BLaER1 treated with 17β-estradiol and CSF1 and Interleukin-3, amounts not matched to agents 10 nM and 100 nM (cell line): ENCODE measurements around the gene DCTN2.
"Not testable (repeated sequence)": the region's sequence is repeated elsewhere in the genome, so short reads cannot be mapped to it uniquely, and the experiment has no call there.

Source experiments
- H3K27ac ChIP-seq, 11 experiments: shearing (Covaris generic); formaldehyde crosslinking; 2 replicates each; pipeline ENCODE4 v1.8.1; 2022
- H3K27me3 ChIP-seq, 11 experiments: shearing (Covaris generic); formaldehyde crosslinking; 2 replicates each; pipeline ENCODE4 v1.8.1; 2022
- H3K36me3 ChIP-seq, 11 experiments: shearing (Covaris generic); formaldehyde crosslinking; 2 replicates each; pipeline ENCODE4 v1.8.1; 2022
- H3K4me1 ChIP-seq, 10 experiments: shearing (Covaris generic); formaldehyde crosslinking; 2 replicates each; pipeline ENCODE4 v1.8.1; 2022
- H3K4me2 ChIP-seq, 11 experiments: shearing (Covaris generic); formaldehyde crosslinking; 2 replicates each; pipeline ENCODE4 v1.8.1; 2022
- H3K4me3 ChIP-seq, 10 experiments: shearing (Covaris generic); formaldehyde crosslinking; 2 replicates each; pipeline ENCODE4 v1.8.1; 2022
- H3K9ac ChIP-seq, 11 experiments: shearing (Covaris generic); formaldehyde crosslinking; 2 replicates each; pipeline ENCODE4 v1.8.1; 2022
- H3K9me3 ChIP-seq, 11 experiments: shearing (Covaris generic); formaldehyde crosslinking; replicated peaks in 1 of 11; 2 replicates each; pipeline ENCODE4 v1.8.1; 2022
- H4K20me1 ChIP-seq, 11 experiments: shearing (Covaris generic); formaldehyde crosslinking; 2 replicates each; pipeline ENCODE4 v1.8.1; 2022
- Cebpa-rat ChIP-seq, 11 experiments: shearing (Covaris generic); IDR thresholded peaks; 2 replicates each; pipeline ENCODE4 v1.8.1; 2022

Gene DCTN2

GRCh38 chr12:57579677-57580465, 32.9 kb upstream of the DCTN2 start:
- Histone ChIP-seq H3K27ac (no peak overlapping the region), H3K9me3 (no peaks in the 10 kb centered on the region), H3K9ac (no peak overlapping the region), H3K36me3 (no peaks in the 10 kb centered on the region), H3K4me2 (no peak overlapping the region), H3K27me3 (no peaks in the 10 kb centered on the region), H3K4me1 (peaks cover 0 to 8% (median 4%) of the 10 kb centered on the region in 10 experiments; a peak in 10 of 20 replicates), H3K4me3 (no peak overlapping the region), H4K20me1 (no peaks in the 10 kb centered on the region; a peak in 1 of 22 replicates)
- no peak for TF ChIP-seq Cebpa-rat (IDR thresholded peaks at IDR 0.05)

- H3K27me3 ChIP-seq = no peaks in the 10 kb centered on the region
- no peak for TF ChIP-seq Cebpa-rat (IDR thresholded peaks at IDR 0.05)
- H4K20me1 ChIP-seq = no peaks in the 10 kb centered on the region; a peak in 1 of 22 replicates
- H3K4me1 ChIP-seq = peaks cover 0 to 3% (median 0%) of the 10 kb centered on the region in 10 experiments; a peak in 1 of 20 replicates
- no peaks in the 10 kb centered on the region for H3K36me3 ChIP-seq
- no peak overlapping the region for H3K4me3 ChIP-seq
- H3K9me3 ChIP-seq = no peaks in the 10 kb centered on the region
- H3K4me2 ChIP-seq = no peak overlapping the region
- no peak overlapping the region for H3K9ac ChIP-seq
- no peak overlapping the region for H3K27ac ChIP-seq
Measured at GRCh38 chr12:57579011-57579410, 32.0 kb upstream of the DCTN2 start.

GRCh38 chr12:57577981-57578758, 31.2 kb upstream of the DCTN2 start:
- H3K36me3 ChIP-seq = no peaks in the 10 kb centered on the region
- no peak for TF ChIP-seq Cebpa-rat (IDR thresholded peaks at IDR 0.05)

GRCh38 chr12:57576613-57577160, 29.7 kb upstream of the DCTN2 start:
- Histone ChIP-seq H3K36me3 (no peaks in the 10 kb centered on the region), H3K27me3 (no peaks in the 10 kb centered on the region), H3K27ac (no peak overlapping the region)

More at GRCh38 chr12:57577981-57578758, 31.2 kb upstream of the DCTN2 start:
- Histone ChIP-seq H3K9ac (no peak overlapping the region), H3K9me3 (no peaks in the 10 kb centered on the region), H3K4me3 (no peak overlapping the region), H3K4me2 (no peak overlapping the region), H3K4me1 (no peaks in the 10 kb centered on the region), H3K27ac (no peak overlapping the region), H3K27me3 (no peaks in the 10 kb centered on the region), H4K20me1 (no peaks in the 10 kb centered on the region; a peak in 1 of 22 replicates)

GRCh38 chr12:57575771-57576612, 29.0 kb upstream of the DCTN2 start:
- Histone ChIP-seq H3K9ac (no peak overlapping the region), H4K20me1 (no peaks in the 10 kb centered on the region), H3K4me2 (no peak overlapping the region), H3K4me1 (no peaks in the 10 kb centered on the region), H3K27ac (no peak overlapping the region), H3K27me3 (no peaks in the 10 kb centered on the region), H3K9me3 (no peaks in the 10 kb centered on the region), H3K4me3 (no peak overlapping the region), H3K36me3 (no peaks in the 10 kb centered on the region)
- TF ChIP-seq Cebpa-rat (IDR thresholded peaks at IDR 0.05) = no peak

More at GRCh38 chr12:57576613-57577160, 29.7 kb upstream of the DCTN2 start:
- no peaks in the 10 kb centered on the region for H3K4me1 ChIP-seq
- no peak for TF ChIP-seq Cebpa-rat (IDR thresholded peaks at IDR 0.05)
- no peaks in the 10 kb centered on the region for H4K20me1 ChIP-seq
- no peak overlapping the region for H3K9ac ChIP-seq
- no peaks in the 10 kb centered on the region for H3K9me3 ChIP-seq
- H3K4me3 ChIP-seq = no peak overlapping the region
- no peak overlapping the region for H3K4me2 ChIP-seq

- Histone ChIP-seq H3K27ac (no peak overlapping the region), H3K27me3 (no peaks in the 10 kb centered on the region), H3K4me1 (no peaks in the 10 kb centered on the region), H3K4me3 (no peak overlapping the region), H4K20me1 (no peaks in the 10 kb centered on the region), H3K9me3 (no peaks in the 10 kb centered on the region), H3K36me3 (no peaks in the 10 kb centered on the region), H3K9ac (no peak overlapping the region), H3K4me2 (no peak overlapping the region)
- TF ChIP-seq Cebpa-rat (IDR thresholded peaks at IDR 0.05) = no peak
Measured at GRCh38 chr12:57574795-57575194, 27.8 kb upstream of the DCTN2 start.

GRCh38 chr12:57571926-57572762, 25.2 kb upstream of the DCTN2 start:
- Histone ChIP-seq H4K20me1 (no peaks in the 10 kb centered on the region), H3K9me3 (no peaks in the 10 kb centered on the region), H3K36me3 (no peaks in the 10 kb centered on the region), H3K9ac (no peak overlapping the region), H3K4me2 (no peak overlapping the region), H3K27ac (no peak overlapping the region), H3K27me3 (no peaks in the 10 kb centered on the region), H3K4me3 (no peak overlapping the region), H3K4me1 (no peaks in the 10 kb centered on the region)
- TF ChIP-seq Cebpa-rat (IDR thresholded peaks at IDR 0.05) = no peak

- H3K36me3 ChIP-seq, H3K9ac ChIP-seq, H3K4me2 ChIP-seq, H4K20me1 ChIP-seq, H3K4me1 ChIP-seq, H3K4me3 ChIP-seq, H3K27me3 ChIP-seq, H3K27ac ChIP-seq, H3K9me3 ChIP-seq: not testable (repeated sequence)
Measured at GRCh38 chr12:57570438-57570837, 23.4 kb upstream of the DCTN2 start.
